ENCODE results near the gene TMEM178B.

TMEM178B gene

DNA sequence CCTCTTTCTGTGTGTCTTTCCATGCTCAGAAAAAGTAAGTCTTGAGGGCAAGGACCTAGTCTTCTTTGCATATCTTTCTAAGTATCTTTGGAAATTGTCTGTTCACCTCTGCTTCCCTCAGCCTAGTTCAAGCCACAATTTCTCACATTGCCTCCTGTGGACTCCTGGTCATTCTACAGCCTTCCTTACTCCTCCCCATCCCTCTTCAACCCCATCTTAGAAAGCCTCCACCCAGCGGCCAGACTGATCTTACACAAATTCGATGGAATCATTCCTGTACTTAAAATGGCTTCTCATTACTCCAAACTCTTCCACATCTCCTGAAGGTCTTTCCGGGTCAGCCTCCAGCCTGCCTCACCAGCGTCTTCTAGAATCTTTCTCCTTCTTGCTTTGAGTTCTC is 453.2 kb downstream of the TMEM178B start:
- no peak for TF ChIP-seq FOXP2 (optimal IDR thresholded peaks at IDR 0.05; ENCODE audit: borderline replicate concordance, extremely low read depth, extremely low read length, insufficient read depth)
- no peak for TF ChIP-seq SIN3A (IDR thresholded peaks at IDR 0.05; ENCODE audit: borderline replicate concordance, insufficient read depth, low read length)
- TF ChIP-seq, protein P1, sequence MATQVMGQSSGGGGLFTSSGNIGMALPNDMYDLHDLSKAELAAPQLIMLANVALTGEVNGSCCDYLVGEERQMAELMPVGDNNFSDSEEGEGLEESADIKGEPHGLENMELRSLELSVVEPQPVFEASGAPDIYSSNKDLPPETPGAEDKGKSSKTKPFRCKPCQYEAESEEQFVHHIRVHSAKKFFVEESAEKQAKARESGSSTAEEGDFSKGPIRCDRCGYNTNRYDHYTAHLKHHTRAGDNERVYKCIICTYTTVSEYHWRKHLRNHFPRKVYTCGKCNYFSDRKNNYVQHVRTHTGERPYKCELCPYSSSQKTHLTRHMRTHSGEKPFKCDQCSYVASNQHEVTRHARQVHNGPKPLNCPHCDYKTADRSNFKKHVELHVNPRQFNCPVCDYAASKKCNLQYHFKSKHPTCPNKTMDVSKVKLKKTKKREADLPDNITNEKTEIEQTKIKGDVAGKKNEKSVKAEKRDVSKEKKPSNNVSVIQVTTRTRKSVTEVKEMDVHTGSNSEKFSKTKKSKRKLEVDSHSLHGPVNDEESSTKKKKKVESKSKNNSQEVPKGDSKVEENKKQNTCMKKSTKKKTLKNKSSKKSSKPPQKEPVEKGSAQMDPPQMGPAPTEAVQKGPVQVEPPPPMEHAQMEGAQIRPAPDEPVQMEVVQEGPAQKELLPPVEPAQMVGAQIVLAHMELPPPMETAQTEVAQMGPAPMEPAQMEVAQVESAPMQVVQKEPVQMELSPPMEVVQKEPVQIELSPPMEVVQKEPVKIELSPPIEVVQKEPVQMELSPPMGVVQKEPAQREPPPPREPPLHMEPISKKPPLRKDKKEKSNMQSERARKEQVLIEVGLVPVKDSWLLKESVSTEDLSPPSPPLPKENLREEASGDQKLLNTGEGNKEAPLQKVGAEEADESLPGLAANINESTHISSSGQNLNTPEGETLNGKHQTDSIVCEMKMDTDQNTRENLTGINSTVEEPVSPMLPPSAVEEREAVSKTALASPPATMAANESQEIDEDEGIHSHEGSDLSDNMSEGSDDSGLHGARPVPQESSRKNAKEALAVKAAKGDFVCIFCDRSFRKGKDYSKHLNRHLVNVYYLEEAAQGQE (IDR thresholded peaks at IDR 0.05; ENCODE audit: insufficient read depth in 1 of 2, low read depth in 2 of 2, low read length in 2 of 2), result no peak
- TF ChIP-seq POLR2AphosphoS5 (IDR thresholded peaks at IDR 0.05; ENCODE audit: low read depth, low read length), result no peak
- TF ChIP-seq TAF1 (IDR thresholded peaks at IDR 0.05; ENCODE audit: borderline replicate concordance, insufficient read depth, low read length), result no peak

DNA sequence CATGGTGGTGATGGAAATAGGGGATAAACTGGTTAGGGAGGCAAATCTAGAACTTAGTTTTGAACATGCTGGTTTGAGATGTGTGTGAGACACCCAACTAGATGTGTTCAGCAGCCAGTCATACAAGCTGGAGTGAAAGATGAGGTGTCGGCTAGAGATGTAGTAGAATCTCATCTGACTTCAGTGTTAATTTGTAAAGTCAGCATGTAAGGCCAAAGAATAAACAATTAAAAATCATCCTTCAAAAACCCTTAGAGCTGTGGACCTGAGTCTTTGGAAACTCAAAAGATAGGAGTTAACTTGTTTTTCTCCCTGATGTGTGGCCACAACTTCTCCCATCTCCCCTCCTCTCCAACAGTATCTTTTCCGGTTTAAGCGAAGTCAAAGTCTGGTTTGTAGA is 454.5 kb downstream of the TMEM178B start:
- TF ChIP-seq, protein P1 (IDR thresholded peaks at IDR 0.05; ENCODE audit: insufficient read depth in 1 of 2, low read depth in 2 of 2, low read length in 2 of 2), result no peak
- no peak for TF ChIP-seq SIN3A (IDR thresholded peaks at IDR 0.05; ENCODE audit: borderline replicate concordance, insufficient read depth, low read length)
- no peak for TF ChIP-seq FOXP2 (optimal IDR thresholded peaks at IDR 0.05; ENCODE audit: borderline replicate concordance, extremely low read depth, extremely low read length, insufficient read depth)
- TF ChIP-seq TAF1 (IDR thresholded peaks at IDR 0.05; ENCODE audit: borderline replicate concordance, insufficient read depth, low read length), result no peak
- no peak for TF ChIP-seq POLR2AphosphoS5 (IDR thresholded peaks at IDR 0.05; ENCODE audit: low read depth, low read length)

Measured in PFSK-1 (cell line).